GM10266 (cell line): ENCODE results near the gene PPP1R15B.

Source experiments
- DNase-seq: peaks from one replicate; pipeline ENCODE4 v3.0.0; 2012; ENCODE audit errors: extremely low spot score
- CTCF ChIP-seq: IDR thresholded peaks from 2 replicates; pipeline ENCODE4 v1.5.1; 2012; ENCODE audit warnings: mild to moderate bottlenecking, low read depth; ENCODE audit not compliant: control insufficient read depth, insufficient read depth; ENCODE audit errors: missing control alignments

PPP1R15B gene

GRCh38 chr1:204437796-204438570, 26.4 kb upstream of the PPP1R15B start:
- TF ChIP-seq CTCF: no peak
- DNase-seq: no peak

- no peak for TF ChIP-seq CTCF
- no peak for DNase-seq
Observed at GRCh38 chr1:204435872-204436271, 24.3 kb upstream of the PPP1R15B start.

GRCh38 chr1:204435381-204435831, 23.8 kb upstream of the PPP1R15B start:
- TF ChIP-seq CTCF: no peak
- no peak for DNase-seq

- no peak for TF ChIP-seq CTCF
- no peak for DNase-seq
Observed at GRCh38 chr1:204434116-204434755, 22.6 kb upstream of the PPP1R15B start.

GRCh38 chr1:204432708-204433107, 21.1 kb upstream of the PPP1R15B start:
- no peak for DNase-seq
- no peak for TF ChIP-seq CTCF

- peak; percentile 93 for TF ChIP-seq CTCF
- DNase-seq: peak; percentile 76
Observed at GRCh38 chr1:204431310-204432184, 19.9 kb upstream of the PPP1R15B start.
